ENCODE data around the gene PTPRS.

The PTPRS gene

GRCh38 chr19:5355693-5356092, 15.1 kb upstream of the PTPRS start:
- DNase-seq (ENCODE audit: low read depth in 1 of 2, low spot score in 1 of 2): no peak

- no peak for DNase-seq (ENCODE audit: low read depth in 1 of 2, low spot score in 1 of 2)
Observed at GRCh38 chr19:5355076-5355475, 14.5 kb upstream of the PTPRS start.

GRCh38 chr19:5354403-5354802, 13.8 kb upstream of the PTPRS start:
- DNase-seq (ENCODE audit: low read depth in 1 of 2, low spot score in 1 of 2): no peak

GRCh38 chr19:5352229-5352763, 11.7 kb upstream of the PTPRS start:
- no peak for DNase-seq (ENCODE audit: low read depth in 1 of 2, low spot score in 1 of 2)

GRCh38 chr19:5351731-5352228, 11.2 kb upstream of the PTPRS start:
- DNase-seq (ENCODE audit: low read depth in 1 of 2, low spot score in 1 of 2): no peak

- no peak for DNase-seq (ENCODE audit: low read depth in 1 of 2, low spot score in 1 of 2)
Observed at GRCh38 chr19:5349041-5349440, 8.4 kb upstream of the PTPRS start.

- no peak for DNase-seq (ENCODE audit: low read depth in 1 of 2, low spot score in 1 of 2)
Observed at GRCh38 chr19:5345895-5346386, 5.3 kb upstream of the PTPRS start.

- no peak for DNase-seq (ENCODE audit: low read depth in 1 of 2, low spot score in 1 of 2)
Observed at GRCh38 chr19:5343848-5344247, 3.2 kb upstream of the PTPRS start.

- no peak for DNase-seq (ENCODE audit: low read depth in 1 of 2, low spot score in 1 of 2)
Observed at GRCh38 chr19:5342573-5343201, 2.1 kb upstream of the PTPRS start.

GRCh38 chr19:5341981-5342380, 1.4 kb upstream of the PTPRS start:
- DNase-seq (ENCODE audit: low read depth in 1 of 2, low spot score in 1 of 2): no peak

- DNase-seq (ENCODE audit: low read depth in 1 of 2, low spot score in 1 of 2): no peak
Observed at GRCh38 chr19:5341448-5341820, 822 bp upstream of the PTPRS start.

- DNase-seq (ENCODE audit: low read depth in 1 of 2, low spot score in 1 of 2): no peak
Observed at GRCh38 chr19:5339950-5340636, 519 bp downstream of the PTPRS start.

GRCh38 chr19:5339198-5339949, 1.2 kb downstream of the PTPRS start:
- DNase-seq (ENCODE audit: low read depth in 1 of 2, low spot score in 1 of 2): no peak

- DNase-seq (ENCODE audit: low read depth in 1 of 2, low spot score in 1 of 2): no peak
Observed at GRCh38 chr19:5338656-5339197, 1.9 kb downstream of the PTPRS start.

- DNase-seq (ENCODE audit: low read depth in 1 of 2, low spot score in 1 of 2): no peak
Observed at GRCh38 chr19:5337708-5338655, 2.6 kb downstream of the PTPRS start.

- DNase-seq (ENCODE audit: low read depth in 1 of 2, low spot score in 1 of 2): no peak
Observed at GRCh38 chr19:5337126-5337525, 3.5 kb downstream of the PTPRS start.

GRCh38 chr19:5336195-5336965, 4.2 kb downstream of the PTPRS start:
- no peak for DNase-seq (ENCODE audit: low read depth in 1 of 2, low spot score in 1 of 2)

- no peak for DNase-seq (ENCODE audit: low read depth in 1 of 2, low spot score in 1 of 2)
Observed at GRCh38 chr19:5335593-5335992, 5.0 kb downstream of the PTPRS start.

GRCh38 chr19:5334824-5335500, 5.7 kb downstream of the PTPRS start:
- no peak for DNase-seq (ENCODE audit: low read depth in 1 of 2, low spot score in 1 of 2)

Measured in activated CD4-positive, alpha-beta T cell treated with anti-CD3 and anti-CD28 coated beads, Interleukin-2, amount 50 U/mL, for 24 hours (primary cell).